Spleen (tissue), 7 donors: ENCODE data around the gene SCUBE2.

Experiments
- CTCF ChIP-seq, 11 experiments: fragments of 200-600 bp in 7 of 11; fragments of 450-650 bp in 4 of 11; sonication (generic) in 4 of 11; IDR thresholded peaks in 8 of 11; conservative IDR thresholded peaks in 3 of 11; 1 replicate in 7 of 11; 2 replicates in 4 of 11; pipeline versions ENCODE4 v1.4.0 to v1.8.0; 2016 to 2021; ENCODE audit warnings: antibody characterized with exemption in 11 of 11, inconsistent platforms in 4 of 11, mild to moderate bottlenecking in 1 of 11
- POLR2A ChIP-seq, 3 donors: fragments of 450-650 bp; IDR thresholded peaks; one replicate each; pipeline ENCODE4 v1.5.1; 2017; ENCODE audit warnings: antibody characterized with exemption in 3 of 3, mild to moderate bottlenecking in 1 of 3
- POLR2AphosphoS5 ChIP-seq, 3 donors: sonication (generic); formaldehyde crosslinking; IDR thresholded peaks; one replicate each; pipeline ENCODE4 v1.5.1; 2017; ENCODE audit warnings: antibody characterized with exemption in 3 of 3
- donor health status: DM: no; HTN: no; CAD: no; lungs with moderate emphysema.
- donor health status: DM: no; HTN: no; CAD: no.
- donor health status: DM: no; HTN: no; CAD: no.

- TF ChIP-seq CTCF (IDR thresholded peaks at IDR 0.05 in 8 of 11, conservative IDR thresholded peaks at IDR 0.05 in 3 of 11) (no peak), POLR2A (IDR thresholded peaks at IDR 0.05) (no peak), POLR2AphosphoS5 (IDR thresholded peaks at IDR 0.05) (peak; percentile 30 to 79 (median 50))
These were observed 87.7 kb downstream of the SCUBE2 start, which contains the start of gene NRIP3 for GRCh38 chr11:9003573-9004182.
